ENCODE measurements around the gene NR2C2AP.

The NR2C2AP gene

DNA sequence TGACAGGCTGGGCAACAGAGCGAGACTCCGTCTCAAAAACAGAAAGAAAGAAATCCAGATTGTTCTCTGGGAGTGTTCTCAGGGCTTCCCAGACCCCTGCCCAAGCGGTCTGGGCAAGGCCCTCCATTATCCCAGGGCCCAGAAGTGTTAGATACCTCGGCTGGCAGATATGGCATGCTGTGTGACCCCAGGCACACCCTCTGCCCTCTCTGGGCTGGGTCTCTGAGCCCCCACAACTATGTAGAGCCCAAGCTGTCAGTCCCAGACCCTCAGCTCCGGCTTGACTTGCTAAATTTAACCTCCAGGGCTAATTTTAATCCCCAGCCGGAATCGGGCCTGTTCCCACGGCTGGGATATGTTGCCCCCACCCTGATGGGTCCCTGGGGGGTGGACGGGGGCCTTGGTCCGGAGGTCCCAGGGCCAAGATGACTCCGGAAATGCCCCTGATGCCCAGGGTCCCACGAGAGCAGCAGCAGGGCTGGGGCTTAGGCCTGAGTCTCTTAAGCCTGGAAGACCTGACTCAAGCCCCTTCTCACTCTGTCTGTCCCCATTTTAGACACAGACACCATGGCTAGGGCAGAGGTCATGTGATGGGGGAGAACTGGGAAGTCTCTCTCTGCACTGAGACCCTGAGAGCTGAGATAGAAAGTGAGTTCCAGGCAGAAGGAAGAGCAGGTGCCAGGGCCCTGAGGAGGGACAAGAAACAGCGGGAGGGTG, 50.4 kb downstream of the NR2C2AP start:
- no peaks in the 10 kb centered on the region; the same call in 1 of the 2 replicates for H3F3A ChIP-seq (ENCODE audit: insufficient read depth, low read length)
- TF ChIP-seq, protein P1, sequence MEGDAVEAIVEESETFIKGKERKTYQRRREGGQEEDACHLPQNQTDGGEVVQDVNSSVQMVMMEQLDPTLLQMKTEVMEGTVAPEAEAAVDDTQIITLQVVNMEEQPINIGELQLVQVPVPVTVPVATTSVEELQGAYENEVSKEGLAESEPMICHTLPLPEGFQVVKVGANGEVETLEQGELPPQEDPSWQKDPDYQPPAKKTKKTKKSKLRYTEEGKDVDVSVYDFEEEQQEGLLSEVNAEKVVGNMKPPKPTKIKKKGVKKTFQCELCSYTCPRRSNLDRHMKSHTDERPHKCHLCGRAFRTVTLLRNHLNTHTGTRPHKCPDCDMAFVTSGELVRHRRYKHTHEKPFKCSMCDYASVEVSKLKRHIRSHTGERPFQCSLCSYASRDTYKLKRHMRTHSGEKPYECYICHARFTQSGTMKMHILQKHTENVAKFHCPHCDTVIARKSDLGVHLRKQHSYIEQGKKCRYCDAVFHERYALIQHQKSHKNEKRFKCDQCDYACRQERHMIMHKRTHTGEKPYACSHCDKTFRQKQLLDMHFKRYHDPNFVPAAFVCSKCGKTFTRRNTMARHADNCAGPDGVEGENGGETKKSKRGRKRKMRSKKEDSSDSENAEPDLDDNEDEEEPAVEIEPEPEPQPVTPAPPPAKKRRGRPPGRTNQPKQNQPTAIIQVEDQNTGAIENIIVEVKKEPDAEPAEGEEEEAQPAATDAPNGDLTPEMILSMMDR (IDR thresholded peaks at IDR 0.05; ENCODE audit: low read length) = no peak
- TF ChIP-seq EZH2 (IDR thresholded peaks at IDR 0.05; ENCODE audit: borderline replicate concordance, low read length) = no peak
- H3K4me3 ChIP-seq (ENCODE audit: low read depth, low read length, poor library complexity, severe bottlenecking) = no peak overlapping the region
- H3K36me3 ChIP-seq (ENCODE audit: insufficient read depth, low read length) = peaks cover 26% of the 10 kb centered on the region; the same call in 1 of the 2 replicates
- H3K79me2 ChIP-seq (ENCODE audit: insufficient read depth, low read length) = 0 out of 2 replicates have a peak, but pooled peaks cover 4% of the 10 kb centered on the region
- H3K9me2 ChIP-seq (ENCODE audit: low read depth, low read length) = no peaks in the 10 kb centered on the region
- H3K4me1 ChIP-seq (ENCODE audit: insufficient read depth, low read length, severe bottlenecking) = peaks cover 69% of the 10 kb centered on the region
- H3K9me3 ChIP-seq (ENCODE audit: low read length) = no peaks in the 10 kb centered on the region
- H3K9ac ChIP-seq (ENCODE audit: low read length) = peak overlapping the region; percentile 8; the same call in 1 of the 2 replicates
- no peaks in the 10 kb centered on the region for H3K27me3 ChIP-seq (ENCODE audit: insufficient read depth, low read length)
- H3K27ac ChIP-seq (ENCODE audit: low read depth, low read length, poor library complexity, severe bottlenecking) = peak overlapping the region; percentile 97
- peak overlapping the region; percentile 1; the same call in 1 of the 2 replicates for H3K4me2 ChIP-seq (ENCODE audit: low read length)
- H4K20me1 ChIP-seq (ENCODE audit: insufficient read depth, low read length) = no peaks in the 10 kb centered on the region
- no peak overlapping the region for H2AFZ ChIP-seq (ENCODE audit: low read length)

DNA sequence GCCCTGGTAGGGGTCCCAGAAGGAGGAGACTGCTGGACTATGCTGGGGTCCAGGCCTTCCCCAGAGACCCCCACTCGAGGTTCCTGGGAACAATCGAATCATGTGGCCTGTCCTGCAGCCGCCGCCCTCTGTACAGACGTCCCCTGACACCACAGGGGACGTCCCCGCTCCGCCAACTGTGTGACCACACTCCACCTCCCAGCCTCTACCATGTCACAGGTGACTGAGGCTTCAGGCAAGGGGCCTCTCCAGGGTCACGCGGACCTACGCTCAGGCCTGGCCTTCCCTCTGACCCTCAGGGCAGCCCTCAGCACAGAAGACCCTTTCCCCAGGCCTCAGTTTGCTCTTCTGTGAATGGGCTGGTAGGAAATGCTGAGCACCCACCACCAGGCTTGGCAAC, 51.8 kb downstream of the NR2C2AP start:
- H3K9me2 ChIP-seq (ENCODE audit: low read depth, low read length) = no peaks in the 10 kb centered on the region
- 0 out of 2 replicates have a peak, but pooled peaks cover 4% of the 10 kb centered on the region for H3K79me2 ChIP-seq (ENCODE audit: insufficient read depth, low read length)
- H3K9ac ChIP-seq (ENCODE audit: low read length) = no peak overlapping the region; the same call in 1 of the 2 replicates
- no peak overlapping the region for H3K4me3 ChIP-seq (ENCODE audit: low read depth, low read length, poor library complexity, severe bottlenecking)
- H3K4me2 ChIP-seq (ENCODE audit: low read length) = no peak overlapping the region
- peaks cover 40% of the 10 kb centered on the region; the same call in 1 of the 2 replicates for H3K36me3 ChIP-seq (ENCODE audit: insufficient read depth, low read length)
- no peaks in the 10 kb centered on the region for H3K27me3 ChIP-seq (ENCODE audit: insufficient read depth, low read length)
- no peak overlapping the region for H2AFZ ChIP-seq (ENCODE audit: low read length)
- TF ChIP-seq, protein P1 (IDR thresholded peaks at IDR 0.05; ENCODE audit: low read length) = no peak
- no peaks in the 10 kb centered on the region; the same call in 1 of the 2 replicates for H3F3A ChIP-seq (ENCODE audit: insufficient read depth, low read length)
- H3K4me1 ChIP-seq (ENCODE audit: insufficient read depth, low read length, severe bottlenecking) = peaks cover 54% of the 10 kb centered on the region
- H3K27ac ChIP-seq (ENCODE audit: low read depth, low read length, poor library complexity, severe bottlenecking) = peak overlapping the region; percentile 97
- H3K9me3 ChIP-seq (ENCODE audit: low read length) = no peaks in the 10 kb centered on the region
- H4K20me1 ChIP-seq (ENCODE audit: insufficient read depth, low read length) = no peaks in the 10 kb centered on the region
